Esophagus muscularis mucosa (tissue), 4 donors: ENCODE measurements around the gene SLC1A4.

Source experiments
- CTCF ChIP-seq, 3 experiments: fragments of 200-600 bp in 2 of 3; fragments of 450-650 bp in 1 of 3; sonication (generic) in 2 of 3; IDR thresholded peaks; one replicate each; pipeline ENCODE4 v1.5.1; 2017 to 2019; ENCODE audit warnings: antibody characterized with exemption in 3 of 3, mild to moderate bottlenecking in 2 of 3, moderate library complexity in 1 of 3
- EP300 ChIP-seq: sonication (generic); formaldehyde crosslinking; IDR thresholded peaks from one replicate; pipeline ENCODE4 v1.6.1; 2017; ENCODE audit warnings: antibody characterized with exemption
- POLR2A ChIP-seq: fragments of 450-650 bp; IDR thresholded peaks from one replicate; pipeline ENCODE4 v1.6.1; 2017; ENCODE audit warnings: antibody characterized with exemption, moderate library complexity, mild to moderate bottlenecking, low read depth

- TF ChIP-seq CTCF (IDR thresholded peaks at IDR 0.05) (no peak), EP300 (no peak), POLR2A (no peak)
These were observed 83.2 kb downstream of the SLC1A4 start for GRCh38 chr2:65072181-65072970.
